GM12801 (cell line): Measurements from ENCODE around the gene UVRAG.

Source experiments
- CTCF ChIP-seq: IDR thresholded peaks from one replicate; pipeline ENCODE4 v1.5.1; 2011; ENCODE audit warnings: control low read depth; ENCODE audit not compliant: insufficient read length; ENCODE audit errors: extremely low read depth

The UVRAG gene

GRCh38 chr11:75867778-75868374 is 52.9 kb downstream of the UVRAG start:
- TF ChIP-seq CTCF, result no peak

- no peak for TF ChIP-seq CTCF
Measured at GRCh38 chr11:75868990-75869389, 54.0 kb downstream of the UVRAG start.

- TF ChIP-seq CTCF, result no peak
Measured at GRCh38 chr11:75869661-75870455, 54.8 kb downstream of the UVRAG start.

GRCh38 chr11:75872887-75873416 is 57.9 kb downstream of the UVRAG start:
- no peak for TF ChIP-seq CTCF

- TF ChIP-seq CTCF, result no peak
Measured at GRCh38 chr11:75873417-75874221, 58.6 kb downstream of the UVRAG start.

GRCh38 chr11:75874684-75875341 is 59.8 kb downstream of the UVRAG start:
- no peak for TF ChIP-seq CTCF

- no peak for TF ChIP-seq CTCF
Measured at GRCh38 chr11:75878933-75879332, 63.9 kb downstream of the UVRAG start.
